ENCODE measurements around the gene PPP1R9A. TPM values are rescaled to one million over a fixed set of nuclear protein-coding genes. Genes with fewer than 3 reads are reported as not detected.

Gene PPP1R9A
- total RNA-seq, 1 donor, result 0.45 TPM

DNA sequence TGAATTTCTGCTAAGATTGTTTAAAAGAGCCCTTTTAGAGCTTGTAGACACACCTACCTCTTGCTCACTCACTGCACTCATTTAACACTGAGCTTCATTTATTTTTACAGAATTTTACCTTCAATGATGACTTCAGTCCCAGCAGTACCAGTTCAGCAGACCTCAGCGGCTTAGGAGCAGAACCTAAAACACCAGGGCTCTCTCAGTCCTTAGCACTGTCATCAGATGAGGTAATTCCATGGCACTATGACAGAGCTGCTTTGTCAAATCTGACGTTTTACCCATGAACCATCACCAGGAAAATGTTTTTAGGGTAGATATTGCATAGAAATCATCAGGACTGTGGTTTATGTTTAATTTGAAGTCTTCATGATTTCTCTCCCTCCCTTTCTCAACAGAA lies 378.7 kb downstream of the PPP1R9A start:
- DNase-seq (ENCODE audit: low read depth), result no peak
- H3K4me3 ChIP-seq (ENCODE audit: low read depth, low read length), result no peak overlapping the region
- TF ChIP-seq, protein P1, sequence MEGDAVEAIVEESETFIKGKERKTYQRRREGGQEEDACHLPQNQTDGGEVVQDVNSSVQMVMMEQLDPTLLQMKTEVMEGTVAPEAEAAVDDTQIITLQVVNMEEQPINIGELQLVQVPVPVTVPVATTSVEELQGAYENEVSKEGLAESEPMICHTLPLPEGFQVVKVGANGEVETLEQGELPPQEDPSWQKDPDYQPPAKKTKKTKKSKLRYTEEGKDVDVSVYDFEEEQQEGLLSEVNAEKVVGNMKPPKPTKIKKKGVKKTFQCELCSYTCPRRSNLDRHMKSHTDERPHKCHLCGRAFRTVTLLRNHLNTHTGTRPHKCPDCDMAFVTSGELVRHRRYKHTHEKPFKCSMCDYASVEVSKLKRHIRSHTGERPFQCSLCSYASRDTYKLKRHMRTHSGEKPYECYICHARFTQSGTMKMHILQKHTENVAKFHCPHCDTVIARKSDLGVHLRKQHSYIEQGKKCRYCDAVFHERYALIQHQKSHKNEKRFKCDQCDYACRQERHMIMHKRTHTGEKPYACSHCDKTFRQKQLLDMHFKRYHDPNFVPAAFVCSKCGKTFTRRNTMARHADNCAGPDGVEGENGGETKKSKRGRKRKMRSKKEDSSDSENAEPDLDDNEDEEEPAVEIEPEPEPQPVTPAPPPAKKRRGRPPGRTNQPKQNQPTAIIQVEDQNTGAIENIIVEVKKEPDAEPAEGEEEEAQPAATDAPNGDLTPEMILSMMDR (IDR thresholded peaks at IDR 0.05; ENCODE audit: insufficient read depth, low read length), result no peak

- H3K4me3 ChIP-seq (ENCODE audit: low read depth, low read length), result no peak overlapping the region
- TF ChIP-seq, protein P1 (IDR thresholded peaks at IDR 0.05; ENCODE audit: insufficient read depth, low read length), result no peak
- DNase-seq (ENCODE audit: low read depth), result no peak
Measured at GRCh38 chr7:95290166-95290830, 382.9 kb downstream of the PPP1R9A start.

DNA sequence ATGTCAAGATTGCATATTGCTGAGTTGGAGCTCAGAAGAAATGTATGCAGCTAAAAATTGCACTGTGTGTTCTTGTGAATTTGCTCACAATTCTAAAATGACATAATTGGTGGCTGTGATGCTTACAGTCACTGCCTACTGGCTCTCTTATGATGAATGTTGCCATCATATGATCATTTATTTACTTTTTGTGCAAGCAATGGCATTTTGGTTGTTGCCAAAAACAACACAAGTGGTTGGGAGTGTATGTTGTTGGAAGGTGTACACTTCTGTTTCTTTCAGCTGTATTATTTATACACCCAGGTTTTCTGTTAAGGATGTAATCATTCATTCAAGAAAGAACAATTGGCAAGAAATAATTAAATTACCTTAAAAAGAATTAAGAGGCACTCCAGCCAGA lies 388.0 kb downstream of the PPP1R9A start:
- TF ChIP-seq, protein P1 (IDR thresholded peaks at IDR 0.05; ENCODE audit: insufficient read depth, low read length), result no peak
- no peak for DNase-seq (ENCODE audit: low read depth)
- H3K4me3 ChIP-seq (ENCODE audit: low read depth, low read length), result no peak overlapping the region

GRCh38 chr7:95296456-95296855 lies 389.1 kb downstream of the PPP1R9A start:
- TF ChIP-seq, protein P1 (IDR thresholded peaks at IDR 0.05; ENCODE audit: insufficient read depth, low read length), result no peak
- H3K4me3 ChIP-seq (ENCODE audit: low read depth, low read length), result no peak overlapping the region
- DNase-seq (ENCODE audit: low read depth), result no peak

DNA sequence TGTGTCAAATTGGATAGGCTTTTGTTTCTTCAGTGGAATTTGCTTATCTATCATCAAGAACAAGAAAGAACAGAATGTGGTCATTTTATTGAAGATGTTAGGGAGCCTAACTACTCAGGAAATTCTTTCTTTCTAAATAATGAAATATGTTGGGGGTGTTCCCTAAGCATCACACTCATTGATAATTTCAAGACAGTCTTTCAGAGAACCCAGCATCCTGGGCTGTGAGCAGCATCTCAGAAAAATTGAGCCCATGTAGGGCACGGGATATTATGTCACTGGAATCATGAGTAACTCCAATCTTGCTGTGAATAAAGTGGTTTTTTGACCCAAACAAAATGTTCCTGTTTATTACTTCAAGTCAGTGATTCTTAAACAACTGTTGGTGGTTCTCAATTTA lies 389.6 kb downstream of the PPP1R9A start:
- no peak for DNase-seq (ENCODE audit: low read depth)
- TF ChIP-seq, protein P1 (IDR thresholded peaks at IDR 0.05; ENCODE audit: insufficient read depth, low read length), result no peak
- no peak overlapping the region for H3K4me3 ChIP-seq (ENCODE audit: low read depth, low read length)

DNA sequence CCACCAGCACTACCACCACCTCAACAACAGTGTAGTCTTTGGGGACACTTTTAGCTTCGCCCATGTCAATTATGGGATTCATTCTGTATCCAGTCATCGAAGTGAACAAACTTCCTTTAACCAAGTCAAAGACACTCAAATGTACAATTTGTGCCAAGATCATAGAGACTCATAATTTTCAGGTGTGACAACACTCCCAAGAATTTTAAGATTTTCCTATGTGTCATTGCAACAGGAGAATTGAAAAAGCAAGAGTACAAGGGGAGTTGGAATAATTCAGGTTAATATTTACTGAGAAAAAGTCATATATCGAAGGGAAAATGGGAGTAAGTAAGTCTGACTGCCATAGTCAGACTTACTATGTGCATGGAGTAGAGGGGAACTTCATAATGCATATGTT lies 390.7 kb downstream of the PPP1R9A start:
- TF ChIP-seq, protein P1 (IDR thresholded peaks at IDR 0.05; ENCODE audit: insufficient read depth, low read length), result no peak
- no peak overlapping the region for H3K4me3 ChIP-seq (ENCODE audit: low read depth, low read length)
- DNase-seq (ENCODE audit: low read depth), result no peak

Measured in fibroblast of the aortic adventitia (primary cell).